ACC112 (cell line): ENCODE results near the gene CHRNA5.
A peak's percentile ranks its signal among the peaks of the same experiment; 100 is the strongest.

Experiments
- H2AFZ ChIP-seq: fragments of 200-600 bp; sonication (generic); one replicate; pipeline ENCODE4 v1.6.0; 2017; ENCODE audit warnings: antibody characterized with exemption, low read length; ENCODE audit not compliant: unreplicated experiment
- H3K27ac ChIP-seq: fragments of 200-600 bp; sonication (generic); 2 replicates; pipeline ENCODE4 v1.5.1; 2014; ENCODE audit warnings: low read depth, mild to moderate bottlenecking, antibody characterized with exemption, low read length, moderate library complexity
- H3K27me3 ChIP-seq: fragments of 200-600 bp; sonication (generic); 2 replicates; pipeline ENCODE4 v1.6.1; 2014; ENCODE audit warnings: mild to moderate bottlenecking, antibody characterized with exemption, low read length, moderate library complexity, mixed read lengths; ENCODE audit not compliant: insufficient read depth
- H3K36me3 ChIP-seq: fragments of 200-600 bp; sonication (generic); 2 replicates; pipeline ENCODE4 v1.6.1; 2016; ENCODE audit warnings: mild to moderate bottlenecking, antibody characterized with exemption, low read length, moderate library complexity, mixed read lengths; ENCODE audit not compliant: insufficient read depth
- H3K4me1 ChIP-seq: fragments of 200-600 bp; sonication (generic); one replicate; pipeline ENCODE4 v1.6.1; 2016; ENCODE audit warnings: low read length, mixed read lengths; ENCODE audit not compliant: insufficient read depth, unreplicated experiment, control insufficient read depth
- H3K4me3 ChIP-seq: fragments of 200-600 bp; sonication (generic); 2 replicates; pipeline ENCODE4 v1.5.1; 2014; ENCODE audit warnings: mild to moderate bottlenecking, low read depth, low read length
- H3K79me2 ChIP-seq: fragments of 200-600 bp; sonication (generic); one replicate; pipeline ENCODE4 v1.6.0; 2016; ENCODE audit warnings: low read length; ENCODE audit not compliant: control insufficient read depth, unreplicated experiment, insufficient read depth

CHRNA5 gene

DNA sequence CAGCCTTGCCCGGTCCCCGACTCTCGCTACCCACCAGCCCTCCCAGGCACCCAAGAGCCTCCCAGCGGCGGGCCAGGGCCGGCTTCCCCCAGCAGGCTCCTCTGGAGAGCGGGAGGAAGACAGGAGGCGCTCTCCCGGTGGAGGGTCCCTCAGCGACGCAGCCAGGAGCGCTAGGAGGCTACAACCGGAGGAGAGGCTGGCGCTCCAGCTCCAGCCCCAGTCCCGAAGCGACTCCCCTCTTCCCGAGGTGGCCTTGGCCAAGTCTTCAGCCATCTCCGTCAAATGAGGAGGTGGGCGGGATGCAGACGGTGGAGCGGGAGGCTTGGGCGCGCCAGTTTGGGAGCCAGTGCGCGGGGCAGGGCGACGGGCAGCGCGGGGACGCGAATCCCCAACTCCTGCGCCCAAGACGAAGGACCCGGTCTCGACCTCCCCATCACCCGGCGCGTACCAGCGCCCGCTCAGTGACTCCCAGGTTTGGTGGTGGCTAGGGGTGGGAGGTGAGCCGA is 54.8 kb downstream of the CHRNA5 start:
- no peak overlapping the region for H3K27ac ChIP-seq
- peak overlapping the region; percentile 66 for H3K4me3 ChIP-seq
- H3K4me1 ChIP-seq, result peaks cover 14% of the 10 kb centered on the region
- H3K36me3 ChIP-seq, result no peaks in the 10 kb centered on the region
- H2AFZ ChIP-seq, result no peak overlapping the region
- peaks cover 53% of the 10 kb centered on the region for H3K27me3 ChIP-seq
- H3K79me2 ChIP-seq, result no peaks in the 10 kb centered on the region

DNA sequence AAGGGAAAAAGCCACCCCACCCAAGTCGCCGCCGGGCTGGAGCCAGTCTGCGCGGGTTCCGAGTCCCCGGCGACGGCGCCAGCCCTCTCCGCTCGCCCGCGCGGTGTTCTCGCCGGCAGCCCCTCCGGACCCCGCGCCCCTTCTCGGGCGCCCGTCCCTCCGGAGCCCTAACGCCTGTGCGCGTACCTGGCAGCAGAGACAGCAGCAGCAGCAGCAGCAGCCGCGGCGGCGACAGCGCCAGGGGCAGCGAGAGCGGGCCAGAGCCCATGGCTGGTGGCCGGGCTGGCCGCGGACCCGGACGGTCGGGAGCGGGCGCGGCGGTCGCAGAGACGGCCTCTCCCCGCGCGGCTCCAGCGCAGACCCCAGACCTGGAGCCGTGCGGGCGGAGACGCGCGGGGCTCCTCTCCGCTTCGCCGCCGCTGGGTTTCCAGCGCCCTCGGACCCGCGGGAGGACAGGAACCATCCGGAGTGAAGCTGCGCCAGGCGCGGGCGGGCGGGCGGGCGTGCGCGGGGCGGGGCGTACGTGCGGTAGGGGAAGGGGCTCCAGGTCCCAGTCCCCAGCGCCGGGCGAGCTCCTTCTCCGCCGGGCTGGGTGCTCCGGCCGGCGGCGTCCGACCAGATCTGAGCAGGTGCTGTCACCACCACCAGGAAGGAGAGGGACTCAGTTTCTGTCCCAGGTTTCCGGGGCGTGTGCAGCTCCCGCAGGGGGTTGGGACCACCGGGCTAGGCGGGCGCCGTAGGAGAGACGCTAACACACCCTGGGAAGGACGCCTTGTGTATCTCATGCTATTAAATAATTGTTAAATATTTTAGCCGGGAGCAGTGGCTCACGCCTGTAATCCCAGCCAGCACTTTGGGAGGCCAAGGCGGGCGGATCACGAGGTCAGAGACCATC is 55.5 kb downstream of the CHRNA5 start, which contains the start of gene CHRNA3:
Gene CHRNA3 (minus strand): TSS at position 470 of the 895 bp plus-strand sequence. CDS start 202 bp downstream, at position 268.
- Histone ChIP-seq H3K27me3 (peaks cover 54% of the 10 kb centered on the region), H3K79me2 (no peaks in the 10 kb centered on the region), H3K36me3 (no peaks in the 10 kb centered on the region), H3K27ac (no peak within 1 kb of the TSS), H3K4me3 (peak within 1 kb of the TSS; percentile 66), H2AFZ (no peak within 1 kb of the TSS), H3K4me1 (peaks cover 14% of the 10 kb centered on the region)

DNA sequence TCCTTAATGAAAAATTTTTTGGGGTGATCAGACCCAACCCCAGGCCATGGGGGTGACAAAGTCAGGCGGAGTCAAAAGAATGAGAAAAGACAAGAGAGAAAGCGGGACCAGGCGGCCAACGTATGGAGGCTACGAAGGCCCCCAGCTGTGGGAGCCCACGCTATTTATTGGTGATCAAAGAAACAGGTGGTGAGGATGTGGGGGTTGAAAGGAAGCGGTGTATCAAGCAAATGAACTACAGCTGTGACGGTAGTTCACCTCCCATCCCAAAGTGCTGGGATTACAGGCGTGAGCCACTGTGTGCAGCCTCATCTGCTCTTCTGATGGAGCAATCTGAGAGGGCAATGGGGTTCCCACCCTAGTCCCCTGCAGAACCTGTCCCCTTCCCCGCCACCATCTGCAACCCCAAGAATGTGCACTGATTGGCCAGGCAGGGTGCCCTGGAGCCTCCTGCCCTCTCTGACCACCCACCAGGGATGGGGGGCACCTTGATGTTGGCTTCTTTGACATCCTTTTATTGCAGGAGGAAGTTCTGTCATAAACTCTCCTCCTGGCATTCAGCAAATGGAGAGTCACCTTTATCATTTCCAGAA is 56.6 kb downstream of the CHRNA5 start:
- H3K36me3 ChIP-seq, result no peaks in the 10 kb centered on the region
- H3K79me2 ChIP-seq, result no peaks in the 10 kb centered on the region
- H3K4me1 ChIP-seq, result peaks cover 14% of the 10 kb centered on the region
- no peak overlapping the region for H3K27ac ChIP-seq
- H3K27me3 ChIP-seq, result peaks cover 66% of the 10 kb centered on the region
- H2AFZ ChIP-seq, result no peak overlapping the region
- no peak overlapping the region for H3K4me3 ChIP-seq

DNA sequence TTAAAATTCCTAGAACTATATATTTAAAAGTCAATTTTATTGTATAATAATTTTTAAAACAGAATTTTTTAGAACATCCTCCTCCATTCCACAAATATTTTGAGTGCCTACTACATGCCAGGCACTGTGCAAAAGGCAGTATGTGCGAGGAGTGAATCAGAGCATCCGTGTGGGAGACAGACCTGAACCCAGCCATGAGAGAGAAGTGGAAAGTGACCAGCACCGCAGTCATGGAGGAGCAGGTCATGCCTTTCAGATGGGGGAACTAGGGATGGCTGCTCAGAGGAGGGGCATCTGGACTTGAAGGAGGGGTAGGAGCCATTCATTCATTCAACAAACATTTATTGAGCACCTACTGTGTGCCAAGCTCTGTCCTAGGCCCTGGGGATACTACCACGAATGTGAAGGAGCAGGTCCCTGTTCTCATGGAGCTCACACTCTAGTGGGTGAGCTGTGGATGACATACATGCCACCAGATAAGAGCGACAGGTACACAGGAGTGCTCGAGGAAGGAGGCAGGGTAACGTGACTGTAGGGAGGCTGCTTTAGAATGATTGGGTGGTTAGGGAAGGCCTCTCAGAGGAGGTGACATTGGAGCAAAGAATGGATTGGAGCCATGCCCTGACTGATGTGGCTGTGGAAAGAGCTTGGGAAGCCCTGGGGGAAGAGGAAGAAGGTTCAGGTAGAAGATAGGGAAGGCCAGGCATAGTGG is 58.6 kb downstream of the CHRNA5 start:
- Histone ChIP-seq H3K27me3 (peaks cover 80% of the 10 kb centered on the region), H3K36me3 (no peaks in the 10 kb centered on the region), H3K27ac (no peak overlapping the region), H3K79me2 (no peaks in the 10 kb centered on the region), H3K4me3 (no peak overlapping the region), H3K4me1 (peaks cover under 1% of the 10 kb centered on the region), H2AFZ (no peak overlapping the region)

DNA sequence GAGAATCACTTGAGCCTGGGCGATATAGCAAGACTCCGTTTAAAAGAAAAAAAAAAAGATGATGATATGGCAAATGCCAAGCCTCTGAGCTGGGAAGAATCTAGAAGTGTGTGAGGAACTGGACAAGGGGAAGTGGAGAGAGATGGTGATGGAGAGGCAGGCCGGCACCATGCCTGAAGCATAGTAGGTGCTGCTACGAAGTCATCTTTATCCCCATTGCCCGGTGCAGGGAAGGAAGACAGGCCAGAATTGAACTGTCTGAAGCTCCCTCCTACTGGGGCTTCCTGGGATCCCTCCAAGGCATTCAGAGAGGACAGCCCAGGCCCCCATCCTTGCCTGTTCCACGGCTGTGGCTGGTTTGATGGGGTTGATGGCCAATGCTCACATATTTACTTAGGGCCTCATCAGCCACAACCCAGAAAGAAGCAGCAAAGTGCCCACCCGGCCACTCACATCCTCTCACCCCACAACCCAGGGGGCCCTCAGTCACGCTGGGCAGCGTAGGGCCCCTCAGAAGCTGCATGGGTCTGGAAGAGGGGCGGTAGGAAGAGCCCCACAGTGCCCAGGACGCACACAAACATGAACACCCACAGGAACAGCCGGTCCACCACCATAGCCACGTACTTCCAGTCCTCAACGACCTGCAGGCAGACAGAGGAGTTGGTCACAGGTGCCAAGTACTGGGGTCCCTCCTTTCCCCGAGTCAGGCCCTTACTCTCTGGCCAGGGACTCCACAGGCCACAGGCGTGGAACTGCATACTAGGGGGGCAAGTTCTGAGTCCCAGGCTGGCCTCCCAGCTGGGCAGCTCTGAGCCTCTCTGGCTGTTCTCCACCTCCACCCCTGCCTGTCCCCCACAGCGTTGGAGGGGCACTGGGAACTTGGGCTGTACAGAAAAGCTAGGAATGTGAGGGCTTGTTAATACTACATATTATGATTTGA is 59.6 kb downstream of the CHRNA5 start:
- Histone ChIP-seq H3K27me3 (peaks cover 77% of the 10 kb centered on the region), H3K79me2 (no peaks in the 10 kb centered on the region), H3K4me3 (no peak overlapping the region), H2AFZ (no peak overlapping the region), H3K36me3 (no peaks in the 10 kb centered on the region), H3K27ac (no peak overlapping the region), H3K4me1 (no peaks in the 10 kb centered on the region)

DNA sequence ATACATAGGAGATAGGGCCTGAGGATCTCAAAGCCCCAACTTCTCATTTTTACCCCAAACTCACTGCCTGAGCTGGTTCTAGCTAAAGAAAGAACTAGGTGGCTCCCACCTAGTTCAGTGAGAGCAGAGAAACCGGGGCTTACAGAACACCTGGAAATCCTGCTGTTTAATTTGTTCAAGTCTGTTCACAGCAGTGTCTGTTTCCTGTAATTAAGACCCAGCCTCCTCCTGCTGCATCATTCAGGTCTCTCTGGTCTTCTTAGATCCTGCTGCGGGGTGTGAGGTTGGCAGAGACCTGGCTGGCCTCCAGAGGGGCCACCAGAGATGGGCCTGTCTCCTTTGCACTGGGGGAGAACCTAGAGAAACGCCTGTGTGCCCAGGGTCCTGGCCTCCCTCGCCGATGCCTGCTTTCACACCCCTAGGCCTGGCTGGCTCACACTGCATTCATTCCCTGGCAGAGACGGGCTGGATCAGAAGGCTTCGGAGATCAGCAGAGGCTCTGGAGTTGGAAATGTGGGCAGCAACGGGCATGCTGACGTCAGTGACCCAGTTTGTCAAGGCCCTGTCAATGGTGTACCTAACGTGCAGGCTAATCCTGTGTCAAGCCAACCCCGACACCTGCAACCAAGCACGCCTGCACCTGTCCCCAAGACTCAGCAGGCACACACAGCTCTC is 60.4 kb downstream of the CHRNA5 start:
- Histone ChIP-seq H3K36me3 (no peaks in the 10 kb centered on the region), H2AFZ (no peak overlapping the region), H3K4me3 (no peak overlapping the region), H3K27ac (no peak overlapping the region), H3K4me1 (no peaks in the 10 kb centered on the region), H3K79me2 (no peaks in the 10 kb centered on the region), H3K27me3 (peaks cover 69% of the 10 kb centered on the region)

DNA sequence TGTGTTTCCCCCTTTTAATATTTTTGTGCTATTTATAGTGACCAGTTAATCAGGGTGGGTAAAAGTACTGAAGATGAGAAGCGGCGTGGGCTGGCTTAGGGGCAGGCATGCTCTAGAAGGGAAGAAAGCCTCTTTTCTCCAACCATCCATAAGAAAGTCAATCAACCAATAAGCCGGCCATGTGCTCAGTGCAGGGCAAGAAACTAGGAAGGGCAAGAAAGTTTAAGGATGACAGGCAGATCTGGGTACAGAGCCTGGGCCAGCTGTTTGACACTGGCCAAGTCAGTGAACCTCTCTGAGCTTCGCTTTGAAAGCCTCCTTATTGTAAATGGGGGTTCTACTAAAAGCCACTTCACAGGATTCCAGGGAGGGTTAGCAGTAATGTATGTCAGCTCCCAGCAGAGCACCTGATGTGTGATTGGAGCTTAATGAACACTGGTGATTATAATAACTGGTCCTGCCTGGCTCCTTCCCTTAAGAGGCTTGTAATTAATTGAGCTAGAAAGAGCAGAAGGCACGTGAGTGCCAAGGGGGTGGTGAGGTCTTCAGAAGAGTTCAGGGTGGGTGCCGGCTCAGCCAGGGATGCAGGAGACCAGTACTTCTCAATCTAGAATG is 61.2 kb downstream of the CHRNA5 start:
- no peak overlapping the region for H3K27ac ChIP-seq
- H3K27me3 ChIP-seq, result peaks cover 61% of the 10 kb centered on the region
- no peak overlapping the region for H3K4me3 ChIP-seq
- no peaks in the 10 kb centered on the region for H3K79me2 ChIP-seq
- H2AFZ ChIP-seq, result no peak overlapping the region
- no peaks in the 10 kb centered on the region for H3K4me1 ChIP-seq
- H3K36me3 ChIP-seq, result no peaks in the 10 kb centered on the region

DNA sequence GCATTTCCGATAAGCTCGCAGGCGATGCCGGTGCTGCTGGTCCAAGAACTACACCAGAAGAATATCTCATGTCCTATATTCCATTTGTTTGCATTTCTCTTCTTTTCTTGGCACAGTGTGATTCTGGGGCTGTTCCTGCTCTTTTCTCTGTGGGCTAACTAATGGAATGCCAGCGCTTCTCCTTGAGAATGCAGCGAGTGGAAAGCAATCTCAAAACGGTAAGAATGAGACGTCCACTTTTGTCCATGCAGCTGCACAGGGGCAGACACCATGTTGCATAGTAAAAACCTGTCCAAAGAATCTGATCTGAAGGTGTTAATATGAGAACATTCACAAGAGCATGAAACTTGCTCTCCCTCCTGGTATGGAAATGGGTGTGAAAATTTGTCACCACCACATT is 62.0 kb downstream of the CHRNA5 start:
- H2AFZ ChIP-seq, result no peak overlapping the region
- no peaks in the 10 kb centered on the region for H3K79me2 ChIP-seq
- no peak overlapping the region for H3K27ac ChIP-seq
- H3K27me3 ChIP-seq, result peaks cover 53% of the 10 kb centered on the region
- H3K36me3 ChIP-seq, result no peaks in the 10 kb centered on the region
- no peak overlapping the region for H3K4me3 ChIP-seq
- no peaks in the 10 kb centered on the region for H3K4me1 ChIP-seq

DNA sequence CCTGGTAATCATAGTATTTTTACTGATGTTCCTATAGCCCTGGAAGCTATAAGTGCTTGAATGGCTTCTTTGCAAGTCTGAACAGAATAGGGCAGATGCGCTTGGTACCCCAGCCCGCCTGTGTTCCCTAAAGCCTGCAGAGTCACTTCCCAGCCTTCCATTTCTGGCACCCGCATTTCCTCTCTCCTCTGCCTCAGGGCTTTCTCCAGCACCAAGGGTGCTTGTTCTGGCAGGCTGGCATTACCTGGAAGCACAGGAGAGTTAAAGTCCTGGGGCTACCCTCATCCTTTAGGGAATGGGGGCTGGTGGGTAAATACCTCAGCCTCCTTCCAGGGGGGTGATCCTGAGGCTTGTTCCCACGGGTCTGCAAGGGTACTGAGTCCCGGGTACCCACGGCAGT is 62.9 kb downstream of the CHRNA5 start:
- Histone ChIP-seq H3K4me1 (no peaks in the 10 kb centered on the region), H3K4me3 (no peak overlapping the region), H2AFZ (no peak overlapping the region), H3K27ac (no peak overlapping the region), H3K79me2 (no peaks in the 10 kb centered on the region), H3K36me3 (no peaks in the 10 kb centered on the region), H3K27me3 (peaks cover 50% of the 10 kb centered on the region)
